ENCODE measurements around the gene CCR9. TPM values are rescaled to one million over a fixed set of nuclear protein-coding genes. Genes with fewer than 3 reads are reported as not detected.

Gene CCR9
- total RNA-seq, 1 experiment from 2014 or later: not detected

DNA sequence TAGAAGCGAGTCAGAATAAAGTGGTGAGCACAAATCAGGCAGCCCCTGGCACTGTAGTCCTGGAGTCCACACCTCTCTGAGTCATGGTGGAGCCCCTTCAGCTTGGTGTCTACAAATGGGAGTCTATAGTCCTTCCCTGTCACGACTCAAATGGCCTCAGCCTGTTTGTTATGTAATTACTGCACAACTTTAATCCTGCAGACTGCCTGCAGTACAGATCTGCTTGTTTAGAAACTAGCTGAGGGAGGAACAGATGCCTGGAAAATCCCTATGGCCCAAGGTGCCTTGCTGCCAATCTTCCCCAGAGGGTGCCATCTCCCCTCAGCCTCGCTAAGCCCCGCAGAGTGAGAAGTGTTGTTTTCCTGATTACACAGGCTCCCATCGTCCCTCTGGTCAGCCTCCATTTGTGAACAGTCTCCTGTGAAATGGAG is 53.0 kb downstream of the CCR9 start:
- CTCF ChIA-PET: interaction anchor here (0.9 to 1.1 kb wide), 4 partner anchors 10 to 488 kb away, joined by 3 to 17 read pairs (median 4); no protein-coding TSS in a partner anchor
- H3K4me3 ChIP-seq (ENCODE audit: low read depth, low read length, poor library complexity, severe bottlenecking): no peak overlapping the region
- TF ChIP-seq, protein P1, sequence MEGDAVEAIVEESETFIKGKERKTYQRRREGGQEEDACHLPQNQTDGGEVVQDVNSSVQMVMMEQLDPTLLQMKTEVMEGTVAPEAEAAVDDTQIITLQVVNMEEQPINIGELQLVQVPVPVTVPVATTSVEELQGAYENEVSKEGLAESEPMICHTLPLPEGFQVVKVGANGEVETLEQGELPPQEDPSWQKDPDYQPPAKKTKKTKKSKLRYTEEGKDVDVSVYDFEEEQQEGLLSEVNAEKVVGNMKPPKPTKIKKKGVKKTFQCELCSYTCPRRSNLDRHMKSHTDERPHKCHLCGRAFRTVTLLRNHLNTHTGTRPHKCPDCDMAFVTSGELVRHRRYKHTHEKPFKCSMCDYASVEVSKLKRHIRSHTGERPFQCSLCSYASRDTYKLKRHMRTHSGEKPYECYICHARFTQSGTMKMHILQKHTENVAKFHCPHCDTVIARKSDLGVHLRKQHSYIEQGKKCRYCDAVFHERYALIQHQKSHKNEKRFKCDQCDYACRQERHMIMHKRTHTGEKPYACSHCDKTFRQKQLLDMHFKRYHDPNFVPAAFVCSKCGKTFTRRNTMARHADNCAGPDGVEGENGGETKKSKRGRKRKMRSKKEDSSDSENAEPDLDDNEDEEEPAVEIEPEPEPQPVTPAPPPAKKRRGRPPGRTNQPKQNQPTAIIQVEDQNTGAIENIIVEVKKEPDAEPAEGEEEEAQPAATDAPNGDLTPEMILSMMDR (conservative IDR thresholded peaks at IDR 0.05; ENCODE audit: low read depth, low read length): no peak
- TF ChIP-seq EZH2 (IDR thresholded peaks at IDR 0.05; ENCODE audit: borderline replicate concordance, low read depth, low read length, poor library complexity, severe bottlenecking): no peak

DNA sequence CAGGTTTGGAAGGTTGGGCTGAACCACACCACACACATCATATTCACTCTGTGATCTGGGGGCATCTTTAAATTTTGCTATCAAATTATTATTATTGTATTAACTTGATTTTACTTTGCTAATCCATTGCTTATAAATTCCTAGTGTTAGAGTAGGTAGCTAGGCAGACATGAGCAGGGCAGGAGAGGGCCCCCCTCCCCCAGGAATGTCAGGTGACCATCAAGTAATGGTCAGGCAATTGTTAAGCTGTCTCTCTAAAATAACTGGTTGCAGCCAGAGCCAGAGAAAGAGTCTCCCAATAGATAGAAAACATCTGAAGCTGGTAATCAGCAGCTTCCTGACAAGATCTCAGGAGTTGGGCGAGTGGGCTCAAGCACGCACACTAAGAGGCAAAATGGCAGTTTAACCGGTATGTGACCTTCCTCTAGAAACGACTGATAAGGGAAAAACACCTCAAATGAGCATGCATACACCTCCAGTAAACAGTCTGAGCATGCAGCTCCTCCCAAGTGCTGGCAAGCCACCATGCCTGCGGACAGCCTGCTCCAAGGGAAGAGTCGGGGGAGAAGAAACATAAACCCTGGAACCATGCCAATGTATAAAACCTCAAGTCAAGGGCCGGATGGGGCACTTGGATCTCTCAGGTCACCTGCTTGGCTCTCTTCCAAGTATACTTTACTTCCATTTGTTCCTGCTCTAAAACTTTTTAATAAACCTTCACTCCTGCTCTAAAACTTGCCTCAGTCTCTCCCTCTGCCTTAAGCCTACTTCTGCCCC is 53.8 kb downstream of the CCR9 start:
- CTCF ChIA-PET: no interaction called here
- POLR2A ChIA-PET (ENCODE audit: low non-redundant PET): interaction anchor here (0.6 kb wide), 1 partner anchor 50 kb away, joined by 7 read pairs; no protein-coding TSS in a partner anchor

More for the DNA sequence above, 53.0 kb downstream of the CCR9 start:
- Histone ChIP-seq H3K4me1 (ENCODE audit: insufficient read depth, low read length, poor library complexity, severe bottlenecking) (no peaks in the 10 kb centered on the region), H3K27ac (ENCODE audit: low read depth, low read length, poor library complexity, severe bottlenecking) (no peak overlapping the region), H3K9me3 (ENCODE audit: low read depth, low read length, poor library complexity, severe bottlenecking) (no peaks in the 10 kb centered on the region), H3K27me3 (replicated peaks; ENCODE audit: insufficient read depth, low read depth, low read length, poor library complexity) (no peaks in the 10 kb centered on the region), H3K36me3 (ENCODE audit: insufficient read depth, low read length, poor library complexity, severe bottlenecking) (no peaks in the 10 kb centered on the region)
- BruUV-seq (replicated peaks): no TSS peak
- no peak for DNase-seq (ENCODE audit: low spot score)
- POLR2A ChIA-PET (ENCODE audit: low non-redundant PET): interaction anchor here (0.6 kb wide), 1 partner anchor 49 kb away, joined by 7 read pairs; no protein-coding TSS in a partner anchor
- intact Hi-C loops (cut with micrococcal nuclease; ENCODE audit: unreplicated experiment): loop anchor here (2.0 kb wide), 1 partner anchor 139 kb away; no protein-coding TSS in a partner anchor

DNA sequence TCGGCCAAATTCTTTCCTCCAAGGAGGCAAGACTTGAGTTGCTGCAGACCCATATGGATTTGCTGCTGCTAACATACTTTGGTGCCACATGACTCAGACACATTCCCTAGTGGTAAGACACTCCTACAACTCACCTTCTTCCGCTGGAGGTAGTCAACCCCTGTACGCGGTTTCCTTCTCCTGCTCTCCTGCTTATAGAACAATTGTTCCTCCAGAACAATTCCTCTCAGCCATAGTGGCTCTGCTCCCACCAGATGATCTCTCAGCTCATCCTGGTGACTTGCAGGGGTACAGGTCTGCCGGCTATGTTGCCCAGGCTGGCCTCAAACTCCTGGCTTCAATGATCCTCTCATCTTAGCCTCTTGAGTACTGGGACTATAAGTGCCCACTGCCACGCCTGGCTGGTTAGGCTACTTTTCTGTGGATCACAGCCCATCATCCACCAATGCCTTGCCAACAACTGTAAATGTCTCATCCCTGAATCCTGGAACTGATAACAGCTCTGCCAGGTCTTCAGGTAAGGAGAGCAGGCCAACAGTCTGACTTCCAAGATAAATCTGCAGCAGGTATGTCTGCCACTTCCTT is 54.5 kb downstream of the CCR9 start:
- no peak for DNase-seq (ENCODE audit: low spot score)
- ChIA-PET CTCF (no interaction called here), POLR2A (ENCODE audit: low non-redundant PET) (no interaction called here)
- Histone ChIP-seq H3K4me3 (ENCODE audit: low read depth, low read length, poor library complexity, severe bottlenecking) (no peak overlapping the region), H3K9me3 (ENCODE audit: low read depth, low read length, poor library complexity, severe bottlenecking) (no peaks in the 10 kb centered on the region), H3K36me3 (ENCODE audit: insufficient read depth, low read length, poor library complexity, severe bottlenecking) (no peaks in the 10 kb centered on the region), H3K27ac (ENCODE audit: low read depth, low read length, poor library complexity, severe bottlenecking) (no peak overlapping the region), H3K4me1 (ENCODE audit: insufficient read depth, low read length, poor library complexity, severe bottlenecking) (no peaks in the 10 kb centered on the region), H3K27me3 (replicated peaks; ENCODE audit: insufficient read depth, low read depth, low read length, poor library complexity) (no peaks in the 10 kb centered on the region)
- TF ChIP-seq EZH2 (IDR thresholded peaks at IDR 0.05; ENCODE audit: borderline replicate concordance, low read depth, low read length, poor library complexity, severe bottlenecking): no peak
- TF ChIP-seq, protein P1 (conservative IDR thresholded peaks at IDR 0.05; ENCODE audit: low read depth, low read length): no peak
- no TSS peak for BruUV-seq (replicated peaks)
- intact Hi-C loops (cut with micrococcal nuclease; ENCODE audit: unreplicated experiment): no loop called here

More for the DNA sequence above, 53.8 kb downstream of the CCR9 start:
- Histone ChIP-seq H3K36me3 (ENCODE audit: insufficient read depth, low read length, poor library complexity, severe bottlenecking) (no peaks in the 10 kb centered on the region), H3K27me3 (replicated peaks; ENCODE audit: insufficient read depth, low read depth, low read length, poor library complexity) (no peaks in the 10 kb centered on the region), H3K9me3 (ENCODE audit: low read depth, low read length, poor library complexity, severe bottlenecking) (no peaks in the 10 kb centered on the region), H3K4me1 (ENCODE audit: insufficient read depth, low read length, poor library complexity, severe bottlenecking) (no peaks in the 10 kb centered on the region), H3K27ac (ENCODE audit: low read depth, low read length, poor library complexity, severe bottlenecking) (no peak overlapping the region), H3K4me3 (ENCODE audit: low read depth, low read length, poor library complexity, severe bottlenecking) (no peak overlapping the region)
- BruUV-seq (replicated peaks): no TSS peak
- intact Hi-C loops (cut with micrococcal nuclease; ENCODE audit: unreplicated experiment): no loop called here
- TF ChIP-seq EZH2 (IDR thresholded peaks at IDR 0.05; ENCODE audit: borderline replicate concordance, low read depth, low read length, poor library complexity, severe bottlenecking): no peak
- TF ChIP-seq, protein P1 (conservative IDR thresholded peaks at IDR 0.05; ENCODE audit: low read depth, low read length): no peak
- DNase-seq (ENCODE audit: low spot score): no peak

Data from A673 (cell line).